NCI-H2171 treated with DMSO at 0.1 percent for 48 hours (cell line): ENCODE measurements around the gene MYL5.
A peak's percentile ranks its signal among the peaks of the same experiment; 100 is the strongest.
"Not testable (repeated sequence)": the region's sequence is repeated elsewhere in the genome, so short reads cannot be mapped to it uniquely, and the experiment has no call there.

Source experiments
- DNase-seq: peaks from one replicate; lab custom pipeline; 2025; lab: John Stamatoyannopoulos, UW

Gene MYL5

GRCh38 chr4:656436-657337 lies 17.7 kb upstream of the MYL5 start:
- DNase-seq: no peak

DNA sequence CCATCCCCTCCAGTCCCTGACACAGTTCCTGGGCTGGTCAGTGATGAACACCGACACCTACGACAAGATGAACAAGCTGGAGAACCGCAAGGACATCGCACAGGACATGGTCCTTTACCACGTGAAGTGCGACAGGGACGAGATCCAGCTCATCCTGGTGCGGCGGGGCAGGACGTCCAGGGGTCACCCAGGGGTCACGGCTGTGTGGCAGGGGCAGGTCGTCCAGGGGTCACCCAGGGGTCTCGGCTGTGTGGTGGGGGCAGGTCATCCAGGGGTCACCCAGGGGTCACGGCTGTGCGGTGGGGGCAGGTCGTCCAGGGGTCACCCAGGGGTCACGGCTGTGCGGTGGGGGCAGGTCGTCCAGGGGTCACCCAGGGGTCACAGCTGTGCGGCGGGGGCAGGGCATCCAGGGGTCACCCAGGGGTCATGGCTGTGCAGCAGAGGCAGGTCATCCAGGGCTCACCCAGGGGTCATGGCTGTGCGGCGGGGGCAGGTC lies 17.0 kb upstream of the MYL5 start:
- DNase-seq: no peak

- no peak for DNase-seq
Measured at GRCh38 chr4:657834-658667, 16.3 kb upstream of the MYL5 start.

- DNase-seq: no peak
Measured at GRCh38 chr4:658681-659667, 15.4 kb upstream of the MYL5 start.

DNA sequence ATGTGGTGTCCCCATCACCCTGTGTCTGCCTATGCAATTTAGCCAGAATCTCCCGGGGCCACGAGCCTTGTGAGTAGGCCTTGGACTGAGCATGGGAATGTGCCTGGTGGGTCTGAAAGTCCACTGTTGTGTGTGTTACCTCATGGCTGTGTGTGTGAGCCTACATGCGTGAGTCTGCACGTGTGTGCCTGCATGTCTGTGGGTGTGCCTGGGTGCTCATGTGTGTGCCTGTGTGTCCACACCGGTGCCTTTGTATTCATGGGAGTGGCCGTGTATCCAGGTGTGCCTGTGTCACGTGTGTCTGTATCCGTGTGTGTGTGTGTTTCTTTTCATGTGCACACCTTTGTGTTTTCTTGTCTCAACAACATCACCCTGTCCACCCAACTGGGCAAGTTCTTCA lies 14.5 kb upstream of the MYL5 start:
- no peak for DNase-seq

GRCh38 chr4:660401-660800 lies 13.9 kb upstream of the MYL5 start:
- no peak for DNase-seq

- no peak for DNase-seq
Measured at GRCh38 chr4:661231-661630, 13.1 kb upstream of the MYL5 start.

DNA sequence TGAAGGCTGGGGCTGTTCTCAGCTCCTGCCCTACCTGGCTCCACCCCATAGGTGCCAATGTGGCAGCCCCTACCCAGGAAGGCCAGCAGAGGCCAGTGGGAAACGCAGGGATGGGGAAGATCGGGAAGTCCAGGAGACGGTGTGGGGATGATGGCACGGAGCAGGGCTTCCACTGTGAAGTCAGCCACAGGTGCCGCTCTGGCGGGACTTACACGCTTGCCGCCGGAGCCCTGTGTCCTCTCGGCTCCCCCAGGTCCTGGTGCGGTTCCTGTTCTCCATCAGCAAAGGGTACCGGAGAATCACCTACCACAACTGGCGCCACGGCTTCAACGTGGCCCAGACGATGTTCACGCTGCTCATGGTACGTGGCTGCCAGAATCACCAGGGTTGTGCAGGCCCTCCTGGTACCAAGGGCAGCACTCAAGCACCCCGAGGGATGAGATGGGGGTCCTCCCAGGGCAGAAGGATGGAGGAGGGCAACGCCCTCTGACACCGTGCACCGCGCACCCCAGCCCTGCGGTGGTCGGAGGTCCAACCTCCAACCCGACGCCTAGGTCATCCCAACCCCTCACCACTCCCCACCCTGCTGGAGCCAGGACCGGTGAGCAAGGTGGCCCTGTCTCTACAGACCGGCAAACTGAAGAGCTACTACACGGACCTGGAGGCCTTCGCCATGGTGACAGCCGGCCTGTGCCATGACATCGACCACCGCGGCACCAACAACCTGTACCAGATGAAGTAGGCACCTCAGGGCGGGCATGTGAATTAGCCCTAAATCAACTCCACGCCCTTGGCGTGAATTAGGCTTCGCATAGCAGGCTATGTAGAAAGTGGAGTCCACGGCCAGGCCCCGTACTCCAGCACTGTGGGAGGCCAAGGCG lies 12.2 kb upstream of the MYL5 start:
- DNase-seq: no peak

DNA sequence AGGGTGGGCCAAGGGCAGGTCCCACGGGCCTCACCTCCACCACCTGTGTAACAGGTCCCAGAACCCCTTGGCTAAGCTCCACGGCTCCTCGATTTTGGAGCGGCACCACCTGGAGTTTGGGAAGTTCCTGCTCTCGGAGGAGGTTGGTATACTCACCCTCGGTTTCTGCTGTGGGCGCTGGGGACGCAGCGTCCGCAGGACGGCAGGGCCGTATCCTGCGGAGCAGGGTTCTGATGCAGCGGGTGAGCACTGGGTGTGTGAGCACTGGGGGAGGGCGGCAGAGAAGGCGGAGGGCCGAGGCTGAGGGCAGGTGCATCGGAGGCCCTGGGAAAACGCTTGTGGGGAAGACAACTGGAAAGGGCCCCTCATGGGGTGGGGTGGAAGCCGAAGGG lies 11.3 kb upstream of the MYL5 start:
- DNase-seq: no peak

DNA sequence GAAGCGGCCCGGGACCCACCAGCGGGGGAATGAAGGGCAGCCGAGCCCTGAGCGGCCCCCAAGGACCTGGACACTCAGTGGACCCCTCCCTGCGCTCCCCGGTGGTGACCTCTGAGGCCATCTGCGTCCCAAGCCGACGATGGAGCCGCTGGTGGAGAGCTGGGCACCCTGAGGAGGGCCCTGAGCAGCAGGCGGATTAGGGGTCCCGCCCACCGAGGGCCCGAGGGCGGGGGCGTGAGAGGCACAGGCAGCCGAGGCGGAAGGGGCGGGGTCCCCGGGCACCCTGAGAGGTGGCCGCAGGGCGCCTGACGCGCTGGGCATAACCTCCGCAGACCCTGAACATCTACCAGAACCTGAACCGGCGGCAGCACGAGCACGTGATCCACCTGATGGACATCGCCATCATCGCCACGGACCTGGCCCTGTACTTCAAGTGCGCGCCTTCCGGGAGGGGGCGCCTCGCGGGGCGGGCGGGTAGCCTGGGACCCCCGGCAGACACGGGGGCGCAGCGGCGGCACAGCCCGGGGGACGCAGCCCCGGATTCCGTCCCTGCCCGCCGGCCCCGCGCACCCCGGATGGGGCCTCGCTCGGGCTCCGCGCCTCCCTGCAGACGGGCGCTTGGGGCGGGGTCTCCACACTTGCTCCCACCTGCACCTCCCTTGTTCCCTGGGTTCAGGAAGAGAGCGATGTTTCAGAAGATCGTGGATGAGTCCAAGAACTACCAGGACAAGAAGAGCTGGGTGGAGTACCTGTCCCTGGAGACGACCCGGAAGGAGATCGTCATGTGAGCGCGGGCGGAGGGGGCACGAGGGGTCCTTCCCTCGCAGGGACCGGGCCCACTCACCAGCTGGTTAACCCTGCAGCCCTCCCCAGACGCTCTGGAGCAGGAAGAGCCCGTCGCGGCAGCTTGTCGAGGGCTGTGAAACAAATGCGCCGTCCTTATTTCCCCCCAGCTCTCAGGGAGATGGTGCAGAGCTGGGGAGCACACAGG lies 10.6 kb upstream of the MYL5 start:
- DNase-seq: peak; percentile 66

- no peak for DNase-seq
Measured at GRCh38 chr4:664713-665231, 9.6 kb upstream of the MYL5 start.

DNA sequence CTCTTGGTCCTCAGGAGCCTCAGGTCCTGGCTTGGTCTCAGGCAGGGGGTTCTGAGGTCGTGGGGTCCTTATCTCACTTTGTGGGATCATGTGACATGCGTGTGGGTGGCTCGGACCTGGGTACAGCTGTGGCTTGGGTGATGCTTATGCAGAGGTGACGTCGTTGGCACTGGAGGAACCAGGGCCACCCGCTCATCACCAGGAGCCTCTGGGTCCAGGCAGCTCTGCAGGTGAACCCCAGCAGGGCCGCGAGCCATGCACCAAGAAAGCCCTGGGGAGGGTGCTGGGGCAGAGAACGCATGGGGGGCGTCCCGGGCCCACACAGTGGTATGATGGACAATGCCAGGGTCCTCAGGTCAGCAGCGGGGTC lies 9.0 kb upstream of the MYL5 start:
- no peak for DNase-seq

GRCh38 chr4:665751-666435 lies 8.4 kb upstream of the MYL5 start:
- DNase-seq: no peak

DNA sequence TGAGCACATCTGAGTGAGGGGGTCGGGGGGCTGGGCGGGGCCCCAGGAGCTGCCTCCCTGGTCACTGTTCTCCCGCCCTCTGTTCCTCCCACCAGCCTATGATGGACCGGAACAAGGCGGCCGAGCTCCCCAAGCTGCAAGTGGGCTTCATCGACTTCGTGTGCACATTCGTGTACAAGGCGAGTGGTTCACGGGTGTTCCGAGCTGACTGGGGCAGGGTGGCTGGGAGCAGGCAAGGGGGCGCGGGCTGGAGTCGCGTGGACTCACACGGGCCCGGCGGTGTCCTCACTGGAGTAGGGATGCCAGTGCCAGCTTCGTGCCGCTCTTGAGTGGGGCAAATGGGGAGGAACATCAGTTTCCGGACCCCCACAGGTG lies 7.9 kb upstream of the MYL5 start:
- DNase-seq: no peak

GRCh38 chr4:666822-667544 lies 7.4 kb upstream of the MYL5 start:
- DNase-seq: no peak

- no peak for DNase-seq
Measured at GRCh38 chr4:667545-667925, 6.8 kb upstream of the MYL5 start.

DNA sequence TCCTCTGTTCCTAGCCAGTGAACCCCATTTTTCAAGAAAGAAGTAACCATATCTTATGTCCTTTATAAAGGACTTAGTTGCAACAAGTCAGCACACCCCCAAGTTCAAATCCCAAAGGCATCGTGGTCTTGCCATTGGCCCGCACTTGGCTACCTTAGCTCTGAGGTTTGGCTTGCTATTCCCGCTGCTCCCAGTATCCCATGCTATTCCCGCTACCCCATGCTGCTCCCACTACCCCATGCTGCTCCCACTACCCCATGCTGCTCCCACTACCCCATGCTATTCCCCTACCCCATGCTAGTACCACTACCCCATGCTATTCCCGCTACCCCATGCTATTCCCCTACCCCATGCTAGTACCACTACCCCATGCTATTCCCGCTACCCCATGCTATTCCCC lies 6.1 kb upstream of the MYL5 start:
- DNase-seq: not testable (repeated sequence)
